ENCODE data around the gene SFRP5. TPM values are rescaled to one million over a fixed set of nuclear protein-coding genes. Genes with fewer than 3 reads are reported as not detected.
A peak's percentile ranks its signal among the peaks of the same experiment; 100 is the strongest.

SFRP5 gene
- total and polyA plus RNA-seq, 2 of the 13 experiments (the other 11 are each of a cell fraction or from before 2014, with no cell fraction given) = 0.32 to 1.7 TPM

DNA sequence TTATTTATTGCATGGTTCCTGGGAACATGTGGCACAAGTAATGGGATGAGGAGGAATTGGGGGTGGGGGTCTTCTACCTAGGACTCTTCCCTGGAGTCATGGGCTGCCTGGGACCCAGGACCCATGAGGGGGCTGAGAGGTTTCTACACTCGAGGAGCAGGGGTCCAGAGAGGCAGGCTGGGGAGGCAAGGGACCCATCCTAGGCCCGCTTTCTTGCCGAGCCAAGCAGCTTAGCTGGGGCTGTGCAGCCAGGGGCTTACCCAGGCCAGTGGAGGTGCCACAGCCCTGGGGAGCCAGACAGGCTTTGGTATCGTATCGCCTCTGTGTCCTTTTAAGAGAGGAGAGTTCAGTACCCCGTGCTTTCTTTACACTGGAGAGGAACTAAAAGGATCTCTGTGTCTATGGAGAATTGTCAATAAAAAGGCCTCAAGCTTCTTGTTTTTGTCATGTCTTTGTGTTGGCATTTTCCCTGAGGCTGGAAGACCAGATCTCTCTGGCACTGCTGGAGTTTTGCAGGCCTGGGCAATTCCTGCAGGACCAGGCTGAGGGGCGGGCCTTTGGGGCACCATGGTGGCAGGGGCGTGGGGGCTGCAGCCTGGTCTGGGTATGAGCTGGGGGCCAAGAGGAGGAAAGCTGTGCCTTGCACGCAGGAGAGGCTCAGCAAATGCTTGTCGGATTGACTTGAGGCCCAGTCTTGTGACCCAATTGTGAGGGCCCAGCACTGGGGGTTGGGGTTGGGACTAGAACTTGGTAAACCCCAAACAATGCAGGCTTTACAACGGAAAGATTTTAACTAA, 11.1 kb downstream of the SFRP5 start (continued):
- TF ChIP-seq, protein P1, sequence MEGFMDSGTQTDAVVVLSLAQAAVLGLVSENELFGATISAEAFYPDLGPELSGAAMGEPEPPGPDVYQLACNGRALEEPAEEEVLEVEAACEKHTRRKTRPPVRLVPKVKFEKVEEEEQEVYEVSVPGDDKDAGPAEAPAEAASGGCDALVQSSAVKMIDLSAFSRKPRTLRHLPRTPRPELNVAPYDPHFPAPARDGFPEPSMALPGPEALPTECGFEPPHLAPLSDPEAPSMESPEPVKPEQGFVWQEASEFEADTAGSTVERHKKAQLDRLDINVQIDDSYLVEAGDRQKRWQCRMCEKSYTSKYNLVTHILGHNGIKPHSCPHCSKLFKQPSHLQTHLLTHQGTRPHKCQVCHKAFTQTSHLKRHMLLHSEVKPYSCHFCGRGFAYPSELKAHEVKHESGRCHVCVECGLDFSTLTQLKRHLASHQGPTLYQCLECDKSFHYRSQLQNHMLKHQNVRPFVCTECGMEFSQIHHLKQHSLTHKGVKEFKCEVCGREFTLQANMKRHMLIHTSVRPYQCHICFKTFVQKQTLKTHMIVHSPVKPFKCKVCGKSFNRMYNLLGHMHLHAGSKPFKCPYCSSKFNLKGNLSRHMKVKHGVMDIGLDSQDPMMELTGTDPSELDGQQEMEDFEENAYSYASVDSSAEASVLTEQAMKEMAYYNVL (CRISPR knock-in tag; IDR thresholded peaks at IDR 0.05; ENCODE audit: borderline replicate concordance) = no peak
- TF ChIP-seq GTF3A (CRISPR knock-in tag; conservative IDR thresholded peaks at IDR 0.05) = no peak
- TF ChIP-seq, protein P2, sequence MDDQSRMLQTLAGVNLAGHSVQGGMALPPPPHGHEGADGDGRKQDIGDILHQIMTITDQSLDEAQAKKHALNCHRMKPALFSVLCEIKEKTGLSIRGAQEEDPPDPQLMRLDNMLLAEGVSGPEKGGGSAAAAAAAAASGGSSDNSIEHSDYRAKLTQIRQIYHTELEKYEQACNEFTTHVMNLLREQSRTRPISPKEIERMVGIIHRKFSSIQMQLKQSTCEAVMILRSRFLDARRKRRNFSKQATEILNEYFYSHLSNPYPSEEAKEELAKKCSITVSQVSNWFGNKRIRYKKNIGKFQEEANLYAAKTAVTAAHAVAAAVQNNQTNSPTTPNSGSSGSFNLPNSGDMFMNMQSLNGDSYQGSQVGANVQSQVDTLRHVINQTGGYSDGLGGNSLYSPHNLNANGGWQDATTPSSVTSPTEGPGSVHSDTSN (CRISPR knock-in tag; IDR thresholded peaks at IDR 0.05; ENCODE audit: borderline replicate concordance) = no peak

DNA sequence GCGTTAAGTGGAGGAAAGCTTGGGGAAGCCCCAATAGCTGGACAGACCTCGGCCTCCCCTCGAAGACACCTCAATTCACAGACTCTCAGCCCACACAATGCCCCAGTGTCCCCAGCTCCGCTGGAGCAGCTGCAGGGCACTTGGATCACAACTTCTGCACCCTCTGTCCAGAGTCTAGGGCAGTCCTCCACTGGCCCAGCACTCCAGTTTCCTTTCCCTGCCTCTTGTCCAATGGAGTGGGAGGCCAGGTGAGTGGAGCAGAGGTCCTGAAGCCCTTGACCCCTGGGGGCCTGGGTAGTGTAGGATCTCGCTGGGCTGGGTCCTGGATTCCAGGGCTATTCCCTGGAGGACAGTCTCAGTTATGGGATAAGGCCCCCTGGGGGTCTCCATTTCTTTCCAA, 11.9 kb downstream of the SFRP5 start:
- no peaks in the 10 kb centered on the region for H3K27me3 ChIP-seq (ENCODE audit: control insufficient read depth in 1 of 2, insufficient read depth in 2 of 2, low read length in 2 of 2)
- DNase-seq (ENCODE audit: low spot score) = no peak
- peaks cover 21 to 51% of the 10 kb centered on the region in 2 experiments; a peak in 4 of 5 replicates for H3K36me3 ChIP-seq (replicated peaks in 1 of 2; ENCODE audit: control insufficient read depth in 1 of 2, insufficient read depth in 2 of 2, low read length in 2 of 2)
- no peak for FAIRE-seq
- no peak overlapping the region for H3K4me3 ChIP-seq (replicated peaks in 1 of 3; ENCODE audit: insufficient read depth in 1 of 3, low read depth in 2 of 3, low read length in 3 of 3)
- H3K27ac ChIP-seq (ENCODE audit: extremely low read length, insufficient read depth, low read length) = no peak overlapping the region
- BruUV-seq (replicated peaks) = no TSS peak
- no peak overlapping the region for H2AFZ ChIP-seq (ENCODE audit: low read length)
- in situ Hi-C loops (cut with HindIII; ENCODE audit: extremely low pct_ligation_motif_present, low pct_unique_long_range_greater_than_20kb) (loop anchor here (5.0 kb wide), 2 partner anchors 32 to 107 kb away; no protein-coding TSS in a partner anchor), intact Hi-C loops (cut with micrococcal nuclease; ENCODE audit: unreplicated experiment) (loop anchor here (1.0 to 2.0 kb wide), 3 partner anchors 15 to 37 kb away; no protein-coding TSS in a partner anchor)
- H3K4me2 ChIP-seq (ENCODE audit: low read depth, low read length) = no peak overlapping the region
- no peaks in the 10 kb centered on the region for H3K79me2 ChIP-seq (ENCODE audit: insufficient read depth, low read length)
- no peak overlapping the region for H3K9ac ChIP-seq (ENCODE audit: insufficient read depth, low read depth, low read length)
- peaks cover 46% of the 10 kb centered on the region for H3K4me1 ChIP-seq (ENCODE audit: insufficient read depth, low read length)
- 75% methylated on average over 4 of the region's 5 CpGs for WGBS (ENCODE audit: low lambda C conversion rate)
- ChIA-PET POLR2A (no interaction called here), CTCF (ENCODE audit: low intra/inter-chr PET ratio, low total read pairs) (interaction anchor here (1.0 to 1.8 kb wide), 3 partner anchors 15 to 110 kb away, joined by 3 to 24 read pairs (median 6); no protein-coding TSS in a partner anchor)
- no peaks in the 10 kb centered on the region for H3K9me3 ChIP-seq (ENCODE audit: low read length)
- no peak; the same call in 2 of the 3 replicates for ATAC-seq
- TF ChIP-seq, protein P3, sequence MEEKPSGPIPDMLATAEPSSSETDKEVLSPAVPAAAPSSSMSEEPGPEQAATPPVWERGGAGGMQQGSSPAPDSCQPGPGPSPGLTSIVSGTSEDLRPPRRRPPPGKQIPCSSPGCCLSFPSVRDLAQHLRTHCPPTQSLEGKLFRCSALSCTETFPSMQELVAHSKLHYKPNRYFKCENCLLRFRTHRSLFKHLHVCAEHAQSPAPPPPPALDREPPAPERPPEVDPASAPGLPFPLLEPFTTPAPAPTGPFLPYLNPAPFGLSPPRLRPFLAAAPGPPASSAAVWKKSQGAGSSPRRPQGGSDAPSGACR (CRISPR knock-in tag; IDR thresholded peaks at IDR 0.05) = peak; percentile 27; the same call in 1 of the 2 replicates
- TF ChIP-seq ZSCAN20 (CRISPR knock-in tag; IDR thresholded peaks at IDR 0.05; ENCODE audit: borderline replicate concordance) = no peak
- no peaks in the 10 kb centered on the region for H4K20me1 ChIP-seq (ENCODE audit: insufficient read depth, low read length)
